ENCODE results near the gene POU3F1. TPM values are rescaled to one million over a fixed set of nuclear protein-coding genes. Genes with fewer than 3 reads are reported as not detected.
A peak's percentile ranks its signal among the peaks of the same experiment; 100 is the strongest.

Gene POU3F1
- total RNA-seq, 1 donor from 2014 or later = 16.5 TPM

DNA sequence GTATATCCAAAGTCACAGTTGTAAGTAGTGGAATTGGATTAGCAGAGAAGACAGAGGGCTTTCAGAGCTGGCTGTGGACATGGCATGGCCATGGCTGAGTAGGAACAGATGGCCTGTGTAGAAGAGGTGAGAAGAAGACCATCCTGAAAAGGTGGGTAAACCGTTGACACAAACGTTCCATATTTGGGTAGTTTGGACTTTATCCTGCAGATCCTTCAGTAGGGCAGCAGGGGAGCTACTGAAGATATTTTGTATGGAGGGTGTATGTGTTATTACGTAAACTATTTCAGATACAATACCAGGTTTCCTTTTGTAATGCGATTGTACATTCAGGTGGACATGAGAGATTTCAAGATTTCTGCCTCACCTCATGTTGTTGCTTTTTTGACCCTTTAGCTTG is 32.4 kb downstream of the POU3F1 start:
- H3K4me2 ChIP-seq = peak overlapping the region; percentile 80
- DNase-seq (ENCODE audit: low spot score) = no peak
- peaks cover 40% of the 10 kb centered on the region for H3F3A ChIP-seq (ENCODE audit: low read depth)
- peaks cover 57% of the 10 kb centered on the region for H3K79me2 ChIP-seq (ENCODE audit: low read depth)
- no peak overlapping the region for H3K9ac ChIP-seq
- Mint-ChIP-seq H3K9me3 (no peaks in the 10 kb centered on the region), H3K27ac (no peak overlapping the region), H3K4me3 (peak overlapping the region; percentile 99), H3K27me3 (ENCODE audit: insufficient read depth, low read depth) (no peaks in the 10 kb centered on the region), H3K36me3 (peaks cover 4% of the 10 kb centered on the region), H3K4me1 (peaks cover 18% of the 10 kb centered on the region)
- H3K4me3 ChIP-seq = peak overlapping the region; percentile 96
- H3K4me1 ChIP-seq = peaks cover 15% of the 10 kb centered on the region
- no peaks in the 10 kb centered on the region for H3K27me3 ChIP-seq
- H3K27ac ChIP-seq = no peak overlapping the region
- H4K20me1 ChIP-seq (ENCODE audit: low read depth) = peaks cover 21% of the 10 kb centered on the region
- H3K9me3 ChIP-seq (ENCODE audit: low read depth) = no peaks in the 10 kb centered on the region
- peaks cover 5% of the 10 kb centered on the region for H3K36me3 ChIP-seq
- TF ChIP-seq EZH2 (IDR thresholded peaks at IDR 0.05) (no peak), EZH2phosphoT487 (IDR thresholded peaks at IDR 0.05) (no peak)
- TF ChIP-seq, protein P1, sequence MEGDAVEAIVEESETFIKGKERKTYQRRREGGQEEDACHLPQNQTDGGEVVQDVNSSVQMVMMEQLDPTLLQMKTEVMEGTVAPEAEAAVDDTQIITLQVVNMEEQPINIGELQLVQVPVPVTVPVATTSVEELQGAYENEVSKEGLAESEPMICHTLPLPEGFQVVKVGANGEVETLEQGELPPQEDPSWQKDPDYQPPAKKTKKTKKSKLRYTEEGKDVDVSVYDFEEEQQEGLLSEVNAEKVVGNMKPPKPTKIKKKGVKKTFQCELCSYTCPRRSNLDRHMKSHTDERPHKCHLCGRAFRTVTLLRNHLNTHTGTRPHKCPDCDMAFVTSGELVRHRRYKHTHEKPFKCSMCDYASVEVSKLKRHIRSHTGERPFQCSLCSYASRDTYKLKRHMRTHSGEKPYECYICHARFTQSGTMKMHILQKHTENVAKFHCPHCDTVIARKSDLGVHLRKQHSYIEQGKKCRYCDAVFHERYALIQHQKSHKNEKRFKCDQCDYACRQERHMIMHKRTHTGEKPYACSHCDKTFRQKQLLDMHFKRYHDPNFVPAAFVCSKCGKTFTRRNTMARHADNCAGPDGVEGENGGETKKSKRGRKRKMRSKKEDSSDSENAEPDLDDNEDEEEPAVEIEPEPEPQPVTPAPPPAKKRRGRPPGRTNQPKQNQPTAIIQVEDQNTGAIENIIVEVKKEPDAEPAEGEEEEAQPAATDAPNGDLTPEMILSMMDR (IDR thresholded peaks at IDR 0.05) = no peak
- H2AFZ ChIP-seq (replicated peaks) = no peak overlapping the region

GRCh38 chr1:38013227-38013622 is 33.4 kb downstream of the POU3F1 start:
- peak overlapping the region; percentile 96 for H3K4me3 ChIP-seq
- peaks cover 40% of the 10 kb centered on the region for H3F3A ChIP-seq (ENCODE audit: low read depth)
- H3K27ac ChIP-seq = peak overlapping the region; percentile 75
- H3K9ac ChIP-seq = peak overlapping the region; percentile 85
- no peak overlapping the region for H2AFZ ChIP-seq (replicated peaks)
- Mint-ChIP-seq H3K4me3 (peak overlapping the region; percentile 99), H3K27me3 (ENCODE audit: insufficient read depth, low read depth) (no peaks in the 10 kb centered on the region), H3K4me1 (peaks cover 20% of the 10 kb centered on the region), H3K27ac (peak overlapping the region; percentile 97), H3K36me3 (no peaks in the 10 kb centered on the region), H3K9me3 (no peaks in the 10 kb centered on the region)
- no peaks in the 10 kb centered on the region for H3K27me3 ChIP-seq
- TF ChIP-seq EZH2phosphoT487 (IDR thresholded peaks at IDR 0.05) (no peak), EZH2 (IDR thresholded peaks at IDR 0.05) (no peak)
- TF ChIP-seq, protein P1 (IDR thresholded peaks at IDR 0.05) = no peak
- peaks cover 5% of the 10 kb centered on the region for H3K36me3 ChIP-seq
- H3K4me2 ChIP-seq = peak overlapping the region; percentile 80
- H4K20me1 ChIP-seq (ENCODE audit: low read depth) = peaks cover 18% of the 10 kb centered on the region
- peaks cover 55% of the 10 kb centered on the region for H3K79me2 ChIP-seq (ENCODE audit: low read depth)
- H3K4me1 ChIP-seq = peaks cover 20% of the 10 kb centered on the region
- no peaks in the 10 kb centered on the region for H3K9me3 ChIP-seq (ENCODE audit: low read depth)
- no peak for DNase-seq (ENCODE audit: low spot score)

DNA sequence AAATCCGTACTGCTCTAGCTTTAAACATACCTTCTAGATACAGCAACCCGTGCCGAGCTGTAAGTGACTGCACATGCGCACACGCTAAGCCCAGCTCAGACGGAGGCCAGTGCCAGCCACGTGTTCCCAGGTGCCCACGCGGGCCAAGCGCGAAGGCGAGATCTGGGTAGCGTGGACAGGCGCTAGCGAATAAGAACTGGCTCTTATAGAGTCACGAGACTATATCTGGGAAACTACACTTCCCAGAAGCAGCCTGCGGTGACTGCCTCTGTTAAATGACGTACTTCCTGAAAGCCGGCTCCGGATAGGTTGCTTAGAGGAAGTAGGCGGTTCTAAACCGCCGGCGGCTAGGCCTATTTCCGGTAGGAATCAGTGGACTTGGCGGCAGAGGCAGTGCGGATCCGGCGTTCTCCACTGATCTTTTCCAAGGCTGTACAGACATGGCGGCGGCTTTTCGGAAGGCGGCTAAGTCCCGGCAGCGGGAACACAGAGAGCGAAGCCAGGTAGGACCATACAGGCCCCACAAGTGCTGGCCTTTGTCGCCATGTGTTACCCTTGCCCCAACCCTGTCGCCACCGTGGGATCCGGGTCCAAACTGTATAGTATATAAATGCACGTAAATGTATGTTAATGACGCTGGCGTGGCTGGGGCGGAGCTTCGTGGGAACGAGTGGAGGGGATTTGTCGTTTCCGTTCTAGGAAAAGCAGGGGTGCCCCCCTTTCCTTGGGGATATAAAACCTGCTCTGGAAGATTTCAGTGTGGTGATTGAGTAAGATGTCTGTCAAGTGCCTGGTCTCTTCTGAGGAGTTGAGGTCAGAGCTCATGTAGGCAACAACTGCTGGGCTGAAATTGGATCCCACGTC is 34.0 kb downstream of the POU3F1 start, which contains the start of gene UTP11:
UTP11 (plus strand) TSS at position 372 of the 864 bp plus-strand sequence; CDS start at position 441, 69 bp downstream.
- peaks cover 20% of the 10 kb centered on the region for H3K4me1 ChIP-seq
- peak within 1 kb of the TSS; percentile 96 for H3K4me3 ChIP-seq
- Mint-ChIP-seq H3K4me1 (peaks cover 20% of the 10 kb centered on the region), H3K27me3 (ENCODE audit: insufficient read depth, low read depth) (no peaks in the 10 kb centered on the region), H3K27ac (peak within 1 kb of the TSS; percentile 97), H3K9me3 (no peaks in the 10 kb centered on the region), H3K4me3 (peak within 1 kb of the TSS; percentile 99), H3K36me3 (no peaks in the 10 kb centered on the region)
- TF ChIP-seq, protein P1 (IDR thresholded peaks at IDR 0.05) = no peak
- TF ChIP-seq EZH2phosphoT487 (IDR thresholded peaks at IDR 0.05) = no peak
- TF ChIP-seq EZH2 (IDR thresholded peaks at IDR 0.05) = no peak
- peaks cover 18% of the 10 kb centered on the region for H4K20me1 ChIP-seq (ENCODE audit: low read depth)
- H3K36me3 ChIP-seq = peaks cover 5% of the 10 kb centered on the region
- peak; percentile 98 for DNase-seq (ENCODE audit: low spot score)
- peaks cover 34% of the 10 kb centered on the region for H3F3A ChIP-seq (ENCODE audit: low read depth)
- peak within 1 kb of the TSS; percentile 85 for H3K9ac ChIP-seq
- peak within 1 kb of the TSS; percentile 80 for H3K4me2 ChIP-seq
- H3K27me3 ChIP-seq = no peaks in the 10 kb centered on the region
- H2AFZ ChIP-seq (replicated peaks) = peak within 1 kb of the TSS; percentile 85
- H3K9me3 ChIP-seq (ENCODE audit: low read depth) = no peaks in the 10 kb centered on the region
- peak within 1 kb of the TSS; percentile 75 for H3K27ac ChIP-seq
- peaks cover 50% of the 10 kb centered on the region for H3K79me2 ChIP-seq (ENCODE audit: low read depth)

Measured in neural progenitor cell (in vitro differentiated cells).